H1 (cell line): Measurements from ENCODE around the gene PPM1D.

Source experiments
- CBX5 ChIP-seq: fragments of 300-800, 300-1000 bp; sonication (generic); IDR thresholded peaks from 2 replicates; pipeline ENCODE4 v1.7.1; 2016; ENCODE audit warnings: antibody characterized with exemption, low read length, low read depth
- HDAC2 ChIP-seq, 2 experiments: fragments of 300-600 bp in 1 of 2; sonication (generic) in 1 of 2; IDR thresholded peaks; 2 replicates each; pipeline ENCODE4 v1.6.1; 2011 to 2012; ENCODE audit warnings: low read depth in 2 of 2, low read length in 2 of 2, mild to moderate bottlenecking in 2 of 2, moderate library complexity in 2 of 2, borderline replicate concordance in 1 of 2, inconsistent platforms in 1 of 2
- KDM1A ChIP-seq: fragments of 200-600, 300-600 bp; sonication (generic); IDR thresholded peaks from 2 replicates; pipeline ENCODE4 v1.7.1; 2016; ENCODE audit warnings: mild to moderate bottlenecking, low read length, borderline replicate concordance
- KDM5A ChIP-seq: fragments of 200-600 bp; IDR thresholded peaks from 2 replicates; pipeline ENCODE4 v1.7.1; 2012; ENCODE audit warnings: mild to moderate bottlenecking, low read length, inconsistent platforms, mixed read lengths
- NRF1 ChIP-seq: IDR thresholded peaks from 2 replicates; pipeline ENCODE4 v1.6.1; 2011; ENCODE audit warnings: mild to moderate bottlenecking, low read depth, low read length, improper control_type of control experiment
- POLR2A ChIP-seq, 2 experiments: IDR thresholded peaks; 1 replicate in 1 of 2; 2 replicates in 1 of 2; pipeline ENCODE4 v1.6.1; 2011; ENCODE audit warnings: low read depth in 2 of 2, low read length in 2 of 2, mild to moderate bottlenecking in 2 of 2; ENCODE audit errors: control extremely low read depth in 1 of 2
- RAD21 ChIP-seq, 2 experiments: IDR thresholded peaks in 1 of 2; conservative IDR thresholded peaks in 1 of 2; 2 replicates each; pipeline ENCODE4 v1.6.1; 2011; ENCODE audit warnings: low read depth in 2 of 2, low read length in 2 of 2, improper control_type of control experiment in 1 of 2, inconsistent platforms in 1 of 2, mild to moderate bottlenecking in 1 of 2, moderate library complexity in 1 of 2
- RNF2 ChIP-seq: fragments of 200-900, 300-1000 bp; sonication (generic); IDR thresholded peaks from 2 replicates; pipeline ENCODE4 v1.7.1; 2016; ENCODE audit warnings: borderline replicate concordance, low read depth, mild to moderate bottlenecking, antibody characterized with exemption, low read length; ENCODE audit not compliant: poor library complexity, severe bottlenecking; ENCODE audit errors: missing control alignments
- SP1 ChIP-seq: IDR thresholded peaks from 2 replicates; pipeline ENCODE4 v1.6.1; 2011; ENCODE audit warnings: low read depth, low read length
- SP2 ChIP-seq: IDR thresholded peaks from 2 replicates; pipeline ENCODE4 v1.6.1; 2012; ENCODE audit warnings: mild to moderate bottlenecking, low read length, inconsistent platforms
- TAF1 ChIP-seq: IDR thresholded peaks from 2 replicates; pipeline ENCODE4 v1.6.1; 2011; ENCODE audit warnings: mild to moderate bottlenecking, low read depth, low read length
- TEAD4 ChIP-seq: IDR thresholded peaks from 2 replicates; pipeline ENCODE4 v1.6.1; 2012; ENCODE audit warnings: low read depth, low read length, inconsistent platforms, mixed read lengths
- YY1 ChIP-seq: IDR thresholded peaks from 2 replicates; pipeline ENCODE4 v1.6.1; 2011; ENCODE audit warnings: low read depth, mild to moderate bottlenecking, low read length
- TF ChIP-seq, protein P1 (sequence below), 3 experiments: IDR thresholded peaks; 1 replicate in 2 of 3; 2 replicates in 1 of 3; pipeline versions ENCODE4 v1.5.1 to v1.6.1; 2011; ENCODE audit warnings: low read length in 3 of 3, mild to moderate bottlenecking in 3 of 3, inconsistent platforms in 2 of 3, low read depth in 1 of 3, moderate library complexity in 1 of 3; ENCODE audit not compliant: insufficient read depth in 1 of 3; ENCODE audit errors: control extremely low read depth in 1 of 3

DNA sequence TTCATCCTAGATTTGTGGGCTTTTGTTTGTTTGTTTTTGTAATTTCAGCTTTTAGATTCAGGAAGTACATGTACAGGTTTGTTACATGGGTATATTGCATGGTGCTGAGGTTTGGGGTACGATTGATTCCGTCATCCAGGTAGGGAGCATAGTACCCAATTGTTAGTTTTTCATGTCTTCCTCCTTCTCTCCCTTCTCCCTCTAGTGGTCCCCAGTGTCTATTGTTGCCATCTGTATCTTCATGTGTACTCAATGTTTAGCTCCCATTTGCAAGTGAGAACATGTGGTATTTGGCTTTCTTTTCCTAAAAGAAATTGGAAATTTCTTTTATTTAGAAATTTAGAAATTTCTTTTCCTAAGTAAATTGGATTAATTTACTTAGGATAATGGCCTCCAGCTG lies 40.5 kb downstream of the PPM1D start:
- no peak for TF ChIP-seq TAF1
- TF ChIP-seq, protein P1, sequence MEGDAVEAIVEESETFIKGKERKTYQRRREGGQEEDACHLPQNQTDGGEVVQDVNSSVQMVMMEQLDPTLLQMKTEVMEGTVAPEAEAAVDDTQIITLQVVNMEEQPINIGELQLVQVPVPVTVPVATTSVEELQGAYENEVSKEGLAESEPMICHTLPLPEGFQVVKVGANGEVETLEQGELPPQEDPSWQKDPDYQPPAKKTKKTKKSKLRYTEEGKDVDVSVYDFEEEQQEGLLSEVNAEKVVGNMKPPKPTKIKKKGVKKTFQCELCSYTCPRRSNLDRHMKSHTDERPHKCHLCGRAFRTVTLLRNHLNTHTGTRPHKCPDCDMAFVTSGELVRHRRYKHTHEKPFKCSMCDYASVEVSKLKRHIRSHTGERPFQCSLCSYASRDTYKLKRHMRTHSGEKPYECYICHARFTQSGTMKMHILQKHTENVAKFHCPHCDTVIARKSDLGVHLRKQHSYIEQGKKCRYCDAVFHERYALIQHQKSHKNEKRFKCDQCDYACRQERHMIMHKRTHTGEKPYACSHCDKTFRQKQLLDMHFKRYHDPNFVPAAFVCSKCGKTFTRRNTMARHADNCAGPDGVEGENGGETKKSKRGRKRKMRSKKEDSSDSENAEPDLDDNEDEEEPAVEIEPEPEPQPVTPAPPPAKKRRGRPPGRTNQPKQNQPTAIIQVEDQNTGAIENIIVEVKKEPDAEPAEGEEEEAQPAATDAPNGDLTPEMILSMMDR (IDR thresholded peaks at IDR 0.05; ENCODE audit: control extremely low read depth in 1 of 3, insufficient read depth in 1 of 3, low read depth in 1 of 3, low read length in 3 of 3), result peak in 2 of 3 experiments; percentile 32 to 65; a peak in 2 of 4 replicates
- no peak for TF ChIP-seq RNF2
- no peak for TF ChIP-seq RAD21 (IDR thresholded peaks at IDR 0.05 in 1 of 2, conservative IDR thresholded peaks at IDR 0.05 in 1 of 2; ENCODE audit: low read depth in 2 of 2, low read length in 2 of 2)
- no peak for TF ChIP-seq SP1
- TF ChIP-seq POLR2A (IDR thresholded peaks at IDR 0.05; ENCODE audit: control extremely low read depth in 1 of 2, low read depth in 2 of 2, low read length in 2 of 2), result no peak
- TF ChIP-seq TEAD4, result no peak
- TF ChIP-seq NRF1, result no peak
- TF ChIP-seq HDAC2 (IDR thresholded peaks at IDR 0.05; ENCODE audit: borderline replicate concordance in 1 of 2, low read depth in 2 of 2, low read length in 2 of 2), result no peak
- TF ChIP-seq SP2, result no peak
- TF ChIP-seq KDM1A, result no peak
- no peak for TF ChIP-seq CBX5
- TF ChIP-seq KDM5A, result no peak
- TF ChIP-seq YY1, result no peak
